K562 (cell line): ENCODE measurements around the gene PCSK5. TPM values are rescaled to one million over a fixed set of nuclear protein-coding genes. Genes with fewer than 3 reads are reported as not detected.

Experiments
- ATAC-seq: fragments of 200-7000 bp; cut with Tn5 transposase; 3 replicates; pipeline ENCODE4 v1.9.1; 2020; ENCODE audit warnings: moderate library complexity
- BruUV-seq: library from RNA; stranded (reverse); fragments of 400-500 nt; replicated peaks from 2 replicates; lab custom pipeline; 2021; lab: Mats Ljungman, UMichigan
- CTCF ChIA-PET: fragments of 300-600 bp; formaldehyde crosslinking; extraction: SDS; loops from one replicate; lab custom pipeline; 2021; ENCODE audit warnings: low intra/inter-chr PET ratio; lab: Yijun Ruan, JAX
- POLR2A ChIA-PET: fragments of 300-600, 350-650 bp; sonication (Branson Sonifier 250); formaldehyde crosslinking; extraction: SDS; loops from one replicate; lab custom pipeline; 2021; ENCODE audit warnings: antibody characterized with exemption, inconsistent platforms; lab: Yijun Ruan, JAX
- DNase-seq, 4 experiments: peaks; one replicate each; pipeline versions ENCODE4 v3.0.0 to v3.0.0-alpha.2; 2011 to 2018; ENCODE audit warnings: low spot score in 3 of 4, mixed read lengths in 3 of 4; ENCODE audit errors: extremely low read depth in 1 of 4
- FAIRE-seq: peaks from 2 replicates; lab custom pipeline; 2011; peaks lifted over from hg19 to GRCh38; lab: Jason Lieb, UNC
- H2AFZ ChIP-seq: 2 replicates; pipeline ENCODE4 v1.6.0; 2011; ENCODE audit warnings: low read depth, low read length, control low read depth, inconsistent platforms
- H3K27ac ChIP-seq: fragments of 200-600 bp; 3 replicates; pipeline ENCODE4 v1.8.0; 2011; ENCODE audit warnings: low read depth, mild to moderate bottlenecking, control low read depth, inconsistent platforms, low read length, moderate library complexity, mixed read lengths; ENCODE audit errors: extremely low read depth
- H3K27me3 ChIP-seq, 2 experiments: fragments of 300-600 bp in 1 of 2; 2 replicates in 1 of 2; 3 replicates in 1 of 2; pipeline versions ENCODE4 v1.6.0 to v1.8.0; 2011; ENCODE audit warnings: inconsistent platforms in 2 of 2, low read length in 2 of 2, mild to moderate bottlenecking in 1 of 2, mixed read lengths in 1 of 2, moderate library complexity in 1 of 2; ENCODE audit not compliant: control insufficient read depth in 2 of 2, insufficient read depth in 2 of 2
- H3K36me3 ChIP-seq: fragments of 300-600 bp; 3 replicates; pipeline ENCODE4 v1.8.0; 2011; ENCODE audit warnings: mild to moderate bottlenecking, low read length, inconsistent platforms; ENCODE audit not compliant: control insufficient read depth, insufficient read depth
- H3K4me1 ChIP-seq, 2 experiments: fragments of 200-600 bp in 1 of 2; replicated peaks in 1 of 2; 2 replicates in 1 of 2; 3 replicates in 1 of 2; pipeline versions ENCODE4 v1.5.1 to v1.8.0; 2011; ENCODE audit warnings: inconsistent platforms in 2 of 2, low read length in 2 of 2, mild to moderate bottlenecking in 1 of 2, mixed read lengths in 1 of 2, moderate library complexity in 1 of 2; ENCODE audit not compliant: control insufficient read depth in 2 of 2, insufficient read depth in 2 of 2
- H3K4me2 ChIP-seq: 2 replicates; pipeline ENCODE4 v1.6.1; 2011; ENCODE audit warnings: low read length, control low read depth, inconsistent platforms, mixed read lengths; ENCODE audit not compliant: insufficient read depth
- H3K4me3 ChIP-seq: fragments of 200-600 bp; sonication (generic), shearing (Covaris generic); 2 replicates; pipeline ENCODE4 v1.5.1; 2016; ENCODE audit warnings: control low read depth, inconsistent platforms
- H3K79me2 ChIP-seq: fragments of 200-600 bp; 3 replicates; pipeline ENCODE4 v1.8.0; 2011; ENCODE audit warnings: low read length, inconsistent platforms; ENCODE audit not compliant: control insufficient read depth, insufficient read depth
- H3K9ac ChIP-seq, 2 experiments: 2 replicates each; pipeline versions ENCODE4 v1.6.0 to v1.6.1; 2011; ENCODE audit warnings: low read depth in 2 of 2, low read length in 2 of 2, control low read depth in 1 of 2, inconsistent platforms in 1 of 2, mild to moderate bottlenecking in 1 of 2, mixed read lengths in 1 of 2; ENCODE audit not compliant: insufficient read depth in 1 of 2
- H3K9me1 ChIP-seq: one replicate; pipeline ENCODE4 v1.6.0; 2011; ENCODE audit warnings: inconsistent platforms, mild to moderate bottlenecking, low read length, moderate library complexity; ENCODE audit not compliant: control insufficient read depth, insufficient read depth
- H3K9me3 ChIP-seq: replicated peaks from 2 replicates; pipeline ENCODE4 v1.5.1; 2011; ENCODE audit warnings: low read depth, low read length, inconsistent platforms; ENCODE audit not compliant: control insufficient read depth, insufficient read depth
- H4K20me1 ChIP-seq: replicated peaks from 2 replicates; pipeline ENCODE4 v1.6.1; 2011; ENCODE audit warnings: low read length, inconsistent platforms, mixed read lengths; ENCODE audit not compliant: control insufficient read depth, insufficient read depth
- BCL6 ChIP-seq: fragments of 250-450 bp; sonication (Bioruptor Pico); IDR thresholded peaks from 2 replicates; pipeline ENCODE4 v1.4.0; 2020
- E2F3 ChIP-seq: fragments of 250-450 bp; sonication (Bioruptor Pico); IDR thresholded peaks from 2 replicates; pipeline ENCODE4 v1.4.0; 2020; ENCODE audit warnings: mild to moderate bottlenecking
- JUND ChIP-seq, 2 experiments: IDR thresholded peaks; 2 replicates in 1 of 2; 3 replicates in 1 of 2; pipeline ENCODE4 v1.6.1; 2011; ENCODE audit warnings: borderline replicate concordance in 2 of 2, low read depth in 2 of 2, low read length in 2 of 2, improper control_type of control experiment in 1 of 2, missing biosample characterization in 1 of 2, missing genetic modification characterization in 1 of 2, missing genetic modification reagents in 1 of 2
- MTA3 ChIP-seq: fragments of 450-650 bp; formaldehyde crosslinking; IDR thresholded peaks from 2 replicates; pipeline ENCODE4 v1.6.1; 2017; ENCODE audit warnings: mild to moderate bottlenecking, borderline replicate concordance
- MXI1 ChIP-seq: IDR thresholded peaks from 2 replicates; pipeline ENCODE4 v1.6.1; 2011; ENCODE audit warnings: low read depth, mild to moderate bottlenecking, improper control_type of control experiment, low read length
- PHB ChIP-seq: fragments of 250-450 bp; sonication (Bioruptor Pico); IDR thresholded peaks from 2 replicates; pipeline ENCODE4 v1.5.0; 2021
- SETDB1 ChIP-seq: IDR thresholded peaks from one replicate; pipeline ENCODE4 v1.6.1; 2012; ENCODE audit warnings: low read length, control low read depth, inconsistent platforms
- WGBS: fragments of 100-300 bp; shearing (Covaris generic); methylation state at CpG from one replicate; pipeline ENCODE4 v1.1.6; 2016; ENCODE audit warnings: low coverage, mixed read lengths; ENCODE audit not compliant: insufficient coverage; ENCODE audit errors: missing lambda C conversion rate; 5-methylcytosine and 5-hydroxymethylcytosine counted together
- in situ Hi-C: fragments of 300-500 bp; cut with MboI; formaldehyde crosslinking; loops from 4 replicates; pipeline ENCODE4 v1.15.0; 2018; ENCODE audit warnings: inconsistent platforms, mixed read lengths
- intact Hi-C: fragments of 100-400 bp; cut with micrococcal nuclease; formaldehyde crosslinking; loops from 2 replicates; pipeline ENCODE4 v1.14.2; 2022
- polyA plus RNA-seq, 8 experiments: library from polyadenylated mRNA; depleted of rRNA in 4 of 8; stranded (reverse) in 5 of 8; unstranded in 3 of 8; fragments of >200 nt; fragmentation: Nextera tagmentation in 2 of 8; fragmentation: Illumina TruSeq in 1 of 8; extraction: Ambion mirVana in 2 of 8; extraction: Trizol in 1 of 8; gene quantifications; 2 replicates each; pipeline versions ENCODE4 v1.2.1 to v1.2.3, GENCODE V29; 2011 to 2014; ENCODE audit warnings: inconsistent platforms in 1 of 8, missing spikeins in 1 of 8
- total RNA-seq, 7 experiments: library from RNA; depleted of rRNA in 6 of 7; stranded (reverse); fragments of >200 nt in 6 of 7; fragmentation: Illumina TruSeq in 2 of 7; extraction: Trizol in 2 of 7; gene quantifications; 2 replicates each; pipeline versions ENCODE4 v1.2.1 to v1.2.3, GENCODE V29; 2011 to 2021; ENCODE audit warnings: low replicate concordance in 1 of 7
- TF ChIP-seq, protein P1 (sequence below): sonication (generic); formaldehyde crosslinking; IDR thresholded peaks from 2 replicates; pipeline ENCODE4 v1.9.0; 2022; ENCODE audit warnings: mild to moderate bottlenecking, missing genetic modification reagents
- TF ChIP-seq, protein P2 (sequence below): fragments of 450-650 bp; IDR thresholded peaks from 2 replicates; pipeline ENCODE4 v1.6.1; 2016

Gene PCSK5
- total and polyA plus RNA-seq, 9 of the 15 experiments (the other 6 are each of a cell fraction or from before 2014, with no cell fraction given) = not detected

DNA sequence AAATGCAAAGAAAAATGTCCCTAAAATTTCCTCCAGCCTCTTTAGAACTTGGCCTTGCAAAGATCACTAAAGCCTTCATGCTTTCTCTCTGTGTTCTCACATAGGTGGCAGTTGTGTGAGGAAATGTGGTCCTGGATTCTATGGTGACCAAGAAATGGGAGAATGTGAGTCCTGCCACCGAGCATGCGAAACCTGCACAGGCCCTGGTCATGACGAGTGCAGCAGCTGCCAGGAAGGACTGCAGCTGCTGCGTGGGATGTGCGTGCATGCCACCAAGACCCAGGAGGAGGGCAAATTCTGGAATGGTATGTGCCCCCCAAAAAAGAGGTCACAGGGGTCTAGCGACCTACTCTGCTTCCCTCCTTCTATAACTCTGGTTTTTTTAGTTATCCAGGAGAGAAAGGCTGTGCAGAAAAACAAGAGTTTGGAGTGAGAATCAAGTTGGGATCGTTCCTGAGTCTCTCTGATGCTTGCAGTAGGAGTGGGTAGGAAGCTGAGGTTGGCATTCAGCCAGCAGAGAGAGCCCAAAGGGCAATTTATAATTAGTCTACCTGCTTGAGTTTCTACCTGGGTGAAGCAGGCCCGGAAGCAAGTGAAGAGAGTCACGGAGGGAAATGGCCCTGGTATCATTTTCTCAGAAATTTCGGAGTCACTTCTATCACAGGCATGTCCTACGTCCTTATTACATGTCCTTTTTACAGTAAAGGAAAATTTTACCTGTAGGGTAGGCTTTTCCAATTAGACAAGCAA is 406.3 kb downstream of the PCSK5 start (continued):
- TF ChIP-seq E2F3 (CRISPR knock-in tag) (no peak), MTA3 (no peak), SETDB1 (no peak), JUND (IDR thresholded peaks at IDR 0.05; ENCODE audit: borderline replicate concordance, low read depth, low read length) (no peak), JUND (tag; IDR thresholded peaks at IDR 0.05; ENCODE audit: borderline replicate concordance, low read depth, low read length) (no peak), BCL6 (CRISPR knock-in tag) (no peak), MXI1 (no peak)
- TF ChIP-seq, protein P1, sequence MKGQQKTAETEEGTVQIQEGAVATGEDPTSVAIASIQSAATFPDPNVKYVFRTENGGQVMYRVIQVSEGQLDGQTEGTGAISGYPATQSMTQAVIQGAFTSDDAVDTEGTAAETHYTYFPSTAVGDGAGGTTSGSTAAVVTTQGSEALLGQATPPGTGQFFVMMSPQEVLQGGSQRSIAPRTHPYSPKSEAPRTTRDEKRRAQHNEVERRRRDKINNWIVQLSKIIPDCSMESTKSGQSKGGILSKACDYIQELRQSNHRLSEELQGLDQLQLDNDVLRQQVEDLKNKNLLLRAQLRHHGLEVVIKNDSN (CRISPR knock-in tag) = no peak

DNA sequence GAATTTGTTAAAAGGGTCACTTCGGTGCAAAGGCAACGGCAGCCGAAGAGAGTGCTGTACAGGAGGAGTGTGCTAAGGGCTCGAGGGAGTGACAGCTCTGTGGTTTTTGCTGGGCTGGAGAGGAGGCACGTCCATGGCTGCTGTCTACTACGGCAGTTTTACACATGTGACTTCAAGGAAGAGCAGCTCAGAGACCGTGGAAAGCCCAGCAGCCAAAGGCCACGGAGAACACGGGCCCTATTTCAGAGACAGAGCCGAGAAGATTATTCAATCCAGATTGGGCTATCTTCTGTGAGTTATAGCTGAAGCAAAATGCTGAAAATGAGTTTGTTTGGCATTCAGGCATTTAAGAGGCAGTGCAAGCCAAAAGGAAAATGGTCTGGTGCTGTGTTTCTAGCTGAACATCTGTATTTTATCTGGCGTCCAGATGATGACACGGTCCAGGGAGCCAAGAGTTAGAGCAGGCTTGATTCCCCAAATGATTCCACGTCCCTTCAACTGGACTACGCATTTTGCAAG is 407.3 kb downstream of the PCSK5 start:
- ATAC-seq (0 out of 3 replicates have a peak, but pooled peaks have one; percentile 44), FAIRE-seq (no peak), DNase-seq (no peak)
- CTCF ChIA-PET = no interaction called here
- TF ChIP-seq, protein P2, sequence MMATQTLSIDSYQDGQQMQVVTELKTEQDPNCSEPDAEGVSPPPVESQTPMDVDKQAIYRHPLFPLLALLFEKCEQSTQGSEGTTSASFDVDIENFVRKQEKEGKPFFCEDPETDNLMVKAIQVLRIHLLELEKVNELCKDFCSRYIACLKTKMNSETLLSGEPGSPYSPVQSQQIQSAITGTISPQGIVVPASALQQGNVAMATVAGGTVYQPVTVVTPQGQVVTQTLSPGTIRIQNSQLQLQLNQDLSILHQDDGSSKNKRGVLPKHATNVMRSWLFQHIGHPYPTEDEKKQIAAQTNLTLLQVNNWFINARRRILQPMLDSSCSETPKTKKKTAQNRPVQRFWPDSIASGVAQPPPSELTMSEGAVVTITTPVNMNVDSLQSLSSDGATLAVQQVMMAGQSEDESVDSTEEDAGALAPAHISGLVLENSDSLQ = peak; percentile 58
- TF ChIP-seq PHB (CRISPR knock-in tag) = no peak
- Histone ChIP-seq H3K27ac (no peak overlapping the region), H3K27me3 (peaks cover 2 to 17% of the 10 kb centered on the region in 2 experiments; a peak in 3 of 5 replicates), H4K20me1 (no peaks in the 10 kb centered on the region), H3K9me3 (no peaks in the 10 kb centered on the region), H3K79me2 (no peaks in the 10 kb centered on the region), H3K9ac (no peak overlapping the region), H3K4me1 (no peaks in the 10 kb centered on the region), H3K36me3 (no peaks in the 10 kb centered on the region), H3K4me2 (no peak overlapping the region; the same call in 1 of the 2 replicates), H3K9me1 (no peaks in the 10 kb centered on the region), H3K4me3 (no peak overlapping the region), H2AFZ (no peak overlapping the region; the same call in 1 of the 2 replicates)
- no TSS peak for BruUV-seq
- POLR2A ChIA-PET = no interaction called here
- in situ Hi-C loops = no loop called here
- intact Hi-C loops = loop anchor here (10.0 kb wide), 1 partner anchor 433 kb away; no protein-coding TSS in a partner anchor
- 0% methylated on average over 9 of the region's 14 CpGs for WGBS
